ENCODE results near the gene ABCA3.
A peak's percentile ranks its signal among the peaks of the same experiment; 100 is the strongest.
"Not testable (repeated sequence)": the region's sequence is repeated elsewhere in the genome, so short reads cannot be mapped to it uniquely, and the experiment has no call there.

Gene ABCA3

DNA sequence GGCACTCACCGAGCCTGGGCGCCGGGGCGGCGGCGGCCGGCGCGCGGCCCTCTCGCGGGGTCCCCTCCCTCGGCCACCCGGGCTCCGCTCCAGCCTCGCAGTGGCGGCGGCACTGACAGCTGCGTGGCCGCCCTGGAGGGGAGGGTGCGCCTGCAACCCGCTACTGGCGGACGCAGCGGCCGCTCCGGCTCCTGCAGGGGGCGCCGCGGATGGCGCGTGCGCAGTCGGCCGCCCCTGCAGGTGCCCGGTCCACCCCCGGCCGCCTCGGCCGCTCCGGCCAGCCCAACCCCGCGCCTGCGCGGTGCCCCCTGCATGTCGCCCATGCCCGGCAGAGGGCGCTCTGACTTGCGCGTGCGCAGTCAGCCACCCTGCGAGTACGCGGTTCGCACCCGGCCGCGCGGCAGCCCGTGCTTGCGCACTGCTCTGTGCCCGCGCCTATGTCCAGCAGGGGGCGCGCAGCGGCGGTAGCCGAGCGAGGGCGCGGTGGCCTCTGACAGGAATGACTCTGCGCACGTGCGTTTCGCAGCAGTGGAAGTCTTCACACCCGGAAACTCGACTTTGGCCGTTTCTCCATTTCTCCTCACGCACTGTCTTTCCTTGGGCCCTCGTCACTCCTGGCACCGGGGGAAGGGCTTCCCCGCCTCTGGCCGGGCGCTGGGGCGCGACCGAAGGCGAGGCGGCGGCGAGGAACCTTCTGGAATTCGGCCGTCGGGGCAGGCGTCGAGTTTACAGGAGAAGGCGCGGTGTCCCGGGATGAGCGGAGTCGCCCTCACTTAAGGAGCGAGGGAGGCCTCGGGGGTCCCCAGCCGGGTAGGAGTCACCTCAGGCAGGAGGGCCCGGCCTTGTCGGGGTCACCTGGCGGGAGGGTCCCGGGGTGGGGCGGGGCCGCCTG lies at the start of gene ABCA3:
ABCA3 (minus strand) TSS at position 165 of the 892 bp plus-strand sequence. CDS start 14,262 bp downstream, outside the sequence.
- peak; percentile 90 to 94 for DNase-seq (ENCODE audit: low read depth in 2 of 2)

DNA sequence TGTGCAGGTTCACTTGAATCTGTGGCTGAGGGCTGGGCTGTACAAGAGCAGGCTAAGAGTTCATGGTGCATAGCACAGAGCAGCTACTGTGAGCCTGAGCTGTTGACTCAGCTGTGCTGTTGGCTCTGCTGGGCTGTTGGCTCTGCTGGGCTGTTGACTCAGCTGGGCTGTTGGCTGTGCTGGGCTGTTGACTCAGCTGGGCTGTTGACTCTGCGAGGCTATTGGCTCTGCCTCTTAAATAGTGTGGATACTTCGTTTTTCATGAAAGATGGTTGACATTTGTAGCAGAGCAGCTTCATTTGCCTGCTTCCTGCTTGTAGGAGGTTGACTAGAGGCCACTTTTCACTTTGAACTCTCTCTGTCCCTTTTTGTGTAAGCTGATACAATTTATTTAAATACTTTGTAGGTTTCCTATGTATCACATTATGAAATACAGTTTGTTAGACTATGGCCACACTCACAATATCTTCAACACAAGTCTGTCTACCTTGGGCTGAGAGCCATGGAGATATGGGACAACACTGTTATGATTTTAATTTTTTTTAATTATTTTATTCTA lies 48.4 kb upstream of the ABCA3 start:
- no peak for DNase-seq (ENCODE audit: low read depth in 2 of 2)

DNA sequence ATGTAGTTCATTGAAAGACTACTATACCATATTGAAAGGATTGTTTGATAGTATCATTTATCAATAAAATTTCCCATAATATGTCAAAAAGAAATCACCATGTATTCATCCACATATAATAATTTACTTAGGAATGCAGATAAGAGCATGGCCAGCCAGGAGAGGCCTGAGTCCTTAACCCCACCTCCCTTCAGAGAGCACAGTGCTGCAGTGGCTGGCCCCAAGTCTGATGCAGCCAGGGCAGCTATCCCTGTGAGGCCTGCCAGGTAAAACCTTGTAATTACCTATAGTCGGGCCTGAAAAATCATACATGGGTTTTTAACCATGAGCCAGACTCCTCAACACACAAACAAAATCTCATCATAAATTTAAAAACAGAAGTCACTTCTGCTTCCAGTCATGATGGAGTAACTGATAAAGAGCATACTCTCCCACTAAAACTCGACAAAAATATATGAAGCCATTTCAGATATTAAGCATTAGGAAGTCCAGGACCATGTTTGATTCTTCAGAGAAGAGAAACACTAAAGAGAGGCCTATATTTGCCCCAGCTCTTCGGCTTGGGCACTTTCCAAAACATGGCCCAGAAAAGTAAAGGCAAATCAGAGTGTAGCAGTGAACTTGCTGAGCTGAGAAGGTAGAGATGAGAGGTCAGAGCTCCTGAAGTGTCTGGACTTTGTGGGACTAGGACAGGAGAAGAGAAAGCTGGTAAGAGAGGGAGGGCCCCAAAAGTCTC lies 47.8 kb upstream of the ABCA3 start:
- DNase-seq (ENCODE audit: low read depth in 2 of 2) = no peak

DNA sequence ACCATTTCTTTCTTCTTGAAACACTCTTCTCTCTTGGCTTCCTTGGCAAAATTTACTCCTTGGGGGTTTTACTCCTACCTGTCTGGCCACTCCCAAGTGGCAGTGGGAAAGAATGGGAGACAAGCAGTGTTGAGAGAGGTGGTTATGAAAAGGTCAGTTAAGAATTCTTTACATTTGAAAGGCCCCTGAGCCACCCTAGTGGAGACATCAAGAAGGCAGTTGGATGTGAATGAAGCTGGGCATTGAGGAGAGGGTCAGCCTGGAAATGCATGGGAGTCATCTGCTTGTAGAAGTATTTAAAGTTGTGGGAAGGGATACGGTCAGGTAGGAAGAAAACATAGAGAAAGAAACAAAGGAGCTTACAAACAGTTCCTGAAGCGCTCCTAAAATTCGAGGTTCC lies 46.5 kb upstream of the ABCA3 start:
- DNase-seq (ENCODE audit: low read depth in 2 of 2) = no peak

DNA sequence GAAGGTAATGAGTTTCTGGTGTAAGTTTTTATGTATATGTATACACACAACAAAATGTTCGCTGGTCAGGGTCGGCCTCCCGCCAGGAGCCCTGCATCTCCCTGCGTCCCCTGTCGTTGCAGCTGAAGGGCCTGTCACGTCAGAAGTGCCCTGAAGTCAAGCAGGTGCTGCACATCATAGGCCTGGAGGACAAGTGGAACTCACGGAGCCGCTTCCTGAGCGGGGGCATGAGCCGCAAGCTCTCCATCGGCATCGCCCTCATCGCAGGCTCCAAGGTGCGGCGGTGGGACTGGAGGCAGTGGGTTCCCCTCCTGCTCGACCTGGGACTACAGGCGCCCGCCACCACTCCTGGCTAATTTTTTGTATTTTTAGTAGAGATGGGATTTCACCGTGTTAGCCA lies 45.5 kb upstream of the ABCA3 start:
- DNase-seq (ENCODE audit: low read depth in 2 of 2) = not testable (repeated sequence)

DNA sequence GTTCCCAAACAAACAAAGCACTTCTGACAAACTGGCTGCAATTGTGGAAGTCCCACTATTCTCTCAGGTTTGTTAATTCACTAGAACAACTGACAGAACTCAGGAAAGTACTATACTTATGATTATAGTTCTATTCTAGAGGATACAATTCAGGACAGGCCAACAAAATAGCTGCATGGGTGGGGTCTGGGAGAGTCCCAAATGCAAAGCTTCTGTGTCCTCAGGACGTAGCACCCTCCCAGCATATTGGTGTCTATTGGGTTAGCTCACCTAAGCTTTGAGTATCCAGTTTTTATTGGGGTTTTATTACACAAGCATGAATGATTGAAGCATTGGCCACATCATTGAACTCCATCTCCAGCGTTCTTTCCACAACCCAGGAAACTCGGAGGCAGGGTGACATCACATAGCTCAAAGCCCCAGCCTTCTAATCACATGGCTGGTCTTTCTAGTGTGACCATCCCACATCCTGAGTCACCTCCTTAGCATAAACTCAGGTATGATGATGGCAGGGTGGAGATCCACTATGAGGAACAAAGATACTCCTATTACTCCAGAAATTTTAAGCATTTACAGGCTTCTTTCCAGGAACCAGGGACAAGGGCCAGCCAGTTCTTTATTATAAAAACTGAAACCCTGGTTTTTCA lies 44.8 kb upstream of the ABCA3 start:
- DNase-seq (ENCODE audit: low read depth in 2 of 2) = no peak

DNA sequence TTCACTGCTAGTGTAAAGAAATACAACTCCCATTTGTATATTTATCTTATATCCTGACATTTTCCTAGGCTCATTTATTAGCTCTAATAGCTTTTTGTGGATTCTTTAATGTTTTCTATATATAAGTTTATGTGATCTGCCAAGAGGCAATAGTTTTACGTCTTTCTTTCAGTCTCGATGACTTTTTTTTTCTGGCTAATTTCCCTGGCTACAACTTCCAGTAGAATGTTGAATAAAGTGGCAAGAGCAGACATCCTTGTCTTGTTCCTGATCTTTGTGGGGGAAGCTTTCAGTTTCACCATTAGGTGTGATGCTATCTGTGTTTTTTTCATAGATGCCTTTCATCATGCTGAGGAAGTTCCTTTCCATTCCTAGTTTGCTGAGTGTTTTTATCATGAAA lies 43.9 kb upstream of the ABCA3 start:
- no peak for DNase-seq (ENCODE audit: low read depth in 2 of 2)

DNA sequence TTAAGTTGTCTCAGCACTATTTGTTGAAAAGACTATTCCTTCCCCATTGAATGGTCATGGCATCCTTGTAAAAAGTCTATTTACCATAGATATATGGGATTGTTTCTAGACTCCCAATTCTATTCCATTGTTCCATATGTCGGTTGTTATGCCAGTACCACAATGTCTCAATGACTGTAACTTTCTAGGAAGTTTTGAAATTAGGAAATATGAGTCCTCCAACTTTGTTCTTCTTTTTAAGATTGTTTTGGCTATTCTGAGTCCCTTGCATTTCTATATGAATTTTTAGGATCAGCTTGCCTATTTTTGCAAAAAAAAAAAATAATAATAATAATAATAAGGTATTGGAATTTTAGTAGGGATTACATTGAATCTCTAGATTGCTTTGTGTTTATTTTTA lies 43.0 kb upstream of the ABCA3 start:
- no peak for DNase-seq (ENCODE audit: low read depth in 2 of 2)

DNA sequence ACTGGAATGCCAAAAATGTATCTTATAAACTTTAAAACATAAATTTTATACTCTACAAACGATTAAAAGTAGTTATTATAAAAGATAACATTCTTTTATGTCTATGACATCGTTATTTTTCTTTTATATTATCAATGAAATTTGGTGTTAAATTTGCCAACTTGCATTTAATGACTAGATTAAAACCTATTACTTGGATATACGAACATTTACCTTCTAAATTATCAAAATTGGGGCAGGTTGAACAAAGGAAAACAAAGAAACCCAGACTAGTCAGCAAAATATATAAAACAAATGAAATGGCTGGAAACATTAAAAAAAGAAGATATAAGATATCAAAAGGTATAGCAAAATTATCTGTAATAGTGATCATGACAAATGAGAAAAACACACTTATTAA lies 34.1 kb upstream of the ABCA3 start:
- no peak for DNase-seq (ENCODE audit: low read depth in 2 of 2)

DNA sequence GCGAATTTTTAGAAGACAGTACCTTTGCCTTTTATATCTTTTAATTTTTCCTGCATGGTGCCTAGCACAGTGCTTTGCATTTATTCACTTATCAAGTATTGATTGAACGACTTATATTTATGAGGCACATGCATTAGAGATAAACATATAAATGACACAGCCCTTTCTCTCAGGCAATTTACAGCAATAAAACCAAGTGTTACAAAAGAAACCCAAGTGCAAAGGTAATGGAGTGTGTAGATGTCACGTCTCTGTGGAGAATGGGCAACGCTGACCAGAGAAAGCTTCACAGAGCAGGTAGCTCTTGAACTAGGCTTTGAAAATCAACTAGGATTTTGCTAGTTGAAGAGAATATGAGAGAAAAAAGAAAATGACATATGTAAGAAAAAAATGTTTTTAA lies 32.6 kb upstream of the ABCA3 start:
- DNase-seq (ENCODE audit: low read depth in 2 of 2) = no peak

DNA sequence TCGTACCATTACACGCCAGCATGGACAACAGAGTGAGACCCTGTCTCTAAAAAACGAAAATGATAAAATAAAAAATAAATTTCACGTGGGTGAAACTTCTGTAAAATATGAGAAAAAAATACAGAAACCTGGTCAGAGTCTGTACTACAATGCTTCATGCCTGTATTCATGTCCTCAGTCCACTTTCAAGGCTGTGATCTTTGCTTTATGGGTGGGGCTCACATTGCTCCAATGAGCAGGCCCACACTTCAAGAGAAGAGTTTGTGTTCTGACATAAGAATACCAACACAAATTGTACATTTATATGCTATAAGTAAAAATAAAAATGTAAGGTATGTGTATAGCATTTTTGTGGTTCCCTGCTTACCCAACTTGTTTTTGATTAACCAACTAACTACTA lies 32.2 kb upstream of the ABCA3 start:
- DNase-seq (ENCODE audit: low read depth in 2 of 2) = no peak

DNA sequence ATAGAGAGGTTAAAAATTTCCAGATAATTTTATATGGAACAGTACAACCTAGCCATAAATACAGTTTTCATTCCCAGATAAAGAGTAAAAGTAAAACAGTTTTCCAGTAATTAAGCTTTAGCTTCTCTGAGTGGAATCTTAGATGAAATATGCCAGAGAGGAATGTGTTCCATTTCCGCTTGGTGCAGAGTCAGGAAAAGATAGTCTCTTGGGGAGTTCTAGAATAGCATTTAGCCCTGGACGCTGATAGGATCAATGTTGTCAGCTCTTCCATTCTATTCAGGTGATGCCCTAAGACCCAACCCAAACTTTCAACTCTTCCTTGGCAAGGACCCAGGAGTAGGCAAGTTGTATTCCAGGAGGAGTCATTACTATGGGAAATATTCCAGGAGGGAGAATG lies 30.9 kb upstream of the ABCA3 start:
- no peak for DNase-seq (ENCODE audit: low read depth in 2 of 2)

DNA sequence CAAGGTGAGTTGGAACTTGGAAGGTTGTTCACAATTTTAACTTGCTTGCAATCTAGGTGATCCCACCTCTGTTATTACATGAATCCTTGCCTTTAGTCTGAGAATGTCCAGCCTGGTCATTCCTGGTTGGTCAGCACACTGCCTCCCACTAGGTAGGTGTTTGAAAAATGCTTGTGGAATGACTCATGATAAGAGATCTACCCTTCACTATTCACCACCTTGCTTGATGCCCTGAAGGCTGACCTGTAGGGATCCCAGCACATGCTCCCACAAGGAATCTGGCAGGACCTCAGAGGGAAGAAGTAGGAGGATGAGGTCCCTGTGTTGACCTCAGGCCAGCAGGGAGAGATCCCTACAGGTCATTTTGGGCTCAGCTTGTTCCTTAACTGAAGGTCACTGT lies 30.2 kb upstream of the ABCA3 start:
- DNase-seq (ENCODE audit: low read depth in 2 of 2) = no peak

DNA sequence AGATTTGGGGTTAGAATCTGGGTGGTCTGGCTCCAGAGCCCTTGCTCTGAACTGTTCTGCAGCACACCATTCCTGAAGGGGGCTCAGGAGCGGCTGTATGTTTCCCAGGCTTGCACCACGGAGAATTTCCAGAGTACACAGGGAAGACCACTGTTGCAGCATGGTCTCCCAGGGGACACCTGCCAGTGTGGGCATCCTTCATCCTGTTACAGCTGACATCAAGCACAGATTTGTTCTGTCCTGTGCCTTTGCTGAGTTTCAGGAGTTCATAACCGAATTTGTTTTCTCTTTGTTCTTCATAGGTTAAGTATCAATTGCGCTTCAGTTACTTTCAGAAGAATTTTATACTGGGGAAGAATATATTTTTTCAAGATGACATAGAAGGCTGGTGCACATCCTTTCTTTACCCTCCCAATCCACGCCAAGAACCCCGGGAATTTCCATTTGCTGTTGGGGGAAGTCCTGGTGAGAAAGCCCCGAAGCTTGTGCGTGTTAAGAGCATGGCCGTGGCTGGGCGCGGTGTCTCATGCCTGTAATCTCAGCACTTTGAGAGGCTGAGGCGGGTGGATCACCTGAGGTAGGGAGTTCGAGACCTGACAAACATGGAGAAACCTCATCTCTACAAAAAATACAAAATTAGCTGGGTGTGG lies 26.3 kb upstream of the ABCA3 start:
- no peak for DNase-seq (ENCODE audit: low read depth in 2 of 2)

DNA sequence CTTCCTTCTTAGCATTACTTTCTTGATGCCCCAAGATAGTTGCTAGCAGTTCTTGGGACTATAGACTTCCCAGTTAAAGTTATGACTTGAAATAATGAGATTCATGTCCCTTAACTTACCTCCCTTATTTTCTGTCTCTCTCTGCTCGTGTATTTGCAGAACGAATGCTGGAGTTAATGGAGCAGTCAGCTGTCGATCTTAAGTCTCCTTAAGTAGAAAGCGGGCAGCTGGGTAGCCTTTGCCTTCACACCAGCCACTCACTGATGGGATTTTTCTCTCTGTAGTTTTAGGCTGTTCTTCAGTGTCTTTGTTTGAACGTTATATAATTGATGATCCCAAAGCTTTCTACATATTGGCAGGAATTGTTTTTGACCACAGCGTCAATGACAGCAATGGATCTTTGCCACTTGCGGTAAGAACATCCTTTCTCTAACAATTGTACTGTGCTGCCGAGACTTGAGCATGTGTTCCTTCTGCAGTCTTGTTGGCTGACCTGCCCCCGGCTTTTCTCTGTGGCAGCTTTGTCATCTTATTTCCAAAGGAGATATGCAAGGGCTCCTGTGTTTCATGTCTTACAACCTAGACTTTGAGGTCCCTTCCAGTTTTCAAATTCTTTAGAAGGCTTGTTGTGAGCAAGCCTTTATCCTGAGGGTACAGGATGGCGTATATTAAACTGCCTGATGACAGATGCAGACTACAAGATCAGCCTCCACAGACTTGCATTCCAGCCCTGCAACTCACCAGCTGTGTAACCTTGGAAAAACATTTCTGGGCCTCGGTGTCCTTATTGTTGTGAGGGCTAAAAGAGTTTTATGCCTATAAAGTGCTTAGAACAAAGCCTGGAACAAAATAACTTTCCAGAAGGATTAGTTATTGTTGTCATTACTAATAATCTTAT lies 25.1 kb upstream of the ABCA3 start:
- no peak for DNase-seq (ENCODE audit: low read depth in 2 of 2)

DNA sequence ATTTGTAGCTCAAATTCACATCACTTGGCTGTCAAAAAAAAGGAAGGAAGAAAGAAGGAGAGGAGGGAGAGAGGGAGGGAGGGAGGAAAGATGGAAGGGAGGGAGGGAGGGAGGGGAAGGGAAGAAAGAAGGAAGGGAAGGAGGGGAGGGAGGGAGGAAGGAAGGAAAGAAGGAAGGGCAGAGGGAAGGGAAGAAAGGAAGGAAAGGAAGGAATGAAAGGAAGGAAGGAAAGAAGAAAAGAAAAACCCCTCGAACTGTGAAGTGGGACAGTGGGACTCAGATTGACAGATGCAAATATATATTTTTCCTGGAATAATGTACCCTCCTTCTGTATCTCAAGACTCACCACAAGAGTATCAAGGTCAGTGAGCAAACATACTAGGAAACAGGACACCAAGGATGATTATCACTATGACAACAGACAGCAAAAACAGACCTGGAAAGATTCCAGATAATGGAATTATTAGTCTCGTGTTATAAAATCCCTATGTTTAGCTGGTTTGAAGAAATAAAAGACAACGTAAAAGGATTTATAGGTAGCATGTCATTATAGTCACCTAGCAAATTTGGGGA lies 24.2 kb upstream of the ABCA3 start:
- DNase-seq (ENCODE audit: low read depth in 2 of 2) = no peak

DNA sequence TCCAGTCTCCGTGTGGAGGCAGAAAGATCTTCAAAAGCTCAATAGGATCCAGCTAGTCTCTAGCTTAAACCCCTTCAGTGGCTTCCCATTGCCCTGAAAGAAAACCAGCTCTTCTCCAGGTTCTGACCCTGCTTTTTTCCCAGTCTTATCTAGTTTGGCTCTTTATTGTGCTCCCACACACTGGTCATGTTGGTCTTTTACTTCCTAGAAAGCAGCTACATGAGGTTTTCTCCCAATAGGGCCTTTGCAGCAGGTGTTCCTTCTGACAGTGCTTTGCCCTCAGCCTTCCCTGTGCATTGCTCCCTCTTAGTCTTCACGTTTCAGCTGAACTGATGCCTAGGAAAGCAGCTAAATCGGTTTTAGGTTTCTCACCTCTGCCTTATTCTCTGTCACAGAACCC lies 21.7 kb upstream of the ABCA3 start:
- no peak for DNase-seq (ENCODE audit: low read depth in 2 of 2)

DNA sequence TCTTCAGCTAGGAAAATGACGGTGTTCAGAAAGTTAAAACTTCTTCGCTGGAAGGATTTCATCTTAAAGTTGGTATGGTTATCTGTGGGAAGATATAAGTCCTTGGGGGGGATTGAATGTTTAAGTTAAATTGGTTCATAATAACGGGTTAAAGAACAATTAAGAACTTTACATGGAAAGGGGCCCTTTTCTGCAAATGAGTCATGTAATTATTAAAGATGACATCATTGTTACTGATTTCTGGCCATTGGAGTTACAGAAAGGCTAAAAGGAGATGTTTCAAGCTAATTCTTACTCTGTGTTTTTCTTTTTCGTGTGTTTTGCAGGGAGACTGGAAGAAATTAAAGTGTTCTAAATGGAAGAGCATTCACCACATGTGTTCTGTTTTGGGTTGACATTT lies 20.6 kb upstream of the ABCA3 start:
- no peak for DNase-seq (ENCODE audit: low read depth in 2 of 2)

DNA sequence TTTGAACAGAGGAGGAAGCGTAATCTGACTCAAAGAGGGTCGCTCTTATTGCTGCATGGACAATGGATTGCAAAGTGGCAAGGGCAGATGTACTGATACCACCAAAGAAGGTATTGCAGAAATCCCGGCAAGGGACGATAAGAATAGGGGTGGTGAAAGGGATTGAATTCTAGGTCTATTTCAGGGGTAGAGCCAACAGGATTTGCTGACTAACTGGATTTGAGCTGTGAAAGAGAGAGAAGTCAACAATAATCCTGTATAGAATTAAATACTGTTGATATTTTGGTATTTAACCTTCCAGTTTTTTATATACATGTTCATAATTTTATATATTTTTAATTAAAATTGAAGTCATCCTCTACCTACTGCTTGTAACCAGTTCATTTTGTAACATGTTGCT lies 19.4 kb upstream of the ABCA3 start:
- no peak for DNase-seq (ENCODE audit: low read depth in 2 of 2)

DNA sequence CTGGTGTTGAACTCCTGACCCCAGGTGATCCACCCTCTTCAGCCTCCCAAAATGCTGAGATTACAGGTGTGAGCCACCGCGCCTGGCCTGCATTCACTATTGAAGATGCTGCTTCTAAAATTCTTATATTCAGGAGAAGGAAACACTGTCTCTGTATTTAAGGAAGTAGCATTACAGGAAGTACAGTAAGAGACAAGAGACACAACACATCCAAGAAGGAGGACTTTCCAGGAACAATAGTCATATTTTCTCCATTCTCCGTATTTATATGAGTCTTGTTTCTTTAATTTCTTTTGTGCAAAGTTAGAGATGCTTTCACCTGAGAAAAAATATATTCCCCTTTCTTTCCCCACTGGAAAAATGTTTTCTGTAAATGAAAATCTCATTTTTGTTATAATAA lies 18.3 kb upstream of the ABCA3 start:
- DNase-seq (ENCODE audit: low read depth in 2 of 2) = no peak
